Measurements from ENCODE around the gene PTH1R. TPM values are rescaled to one million over a fixed set of nuclear protein-coding genes. Genes with fewer than 3 reads are reported as not detected.

Gene PTH1R
- total RNA-seq, 1 experiment from 2014 or later, result 1.0 TPM

DNA sequence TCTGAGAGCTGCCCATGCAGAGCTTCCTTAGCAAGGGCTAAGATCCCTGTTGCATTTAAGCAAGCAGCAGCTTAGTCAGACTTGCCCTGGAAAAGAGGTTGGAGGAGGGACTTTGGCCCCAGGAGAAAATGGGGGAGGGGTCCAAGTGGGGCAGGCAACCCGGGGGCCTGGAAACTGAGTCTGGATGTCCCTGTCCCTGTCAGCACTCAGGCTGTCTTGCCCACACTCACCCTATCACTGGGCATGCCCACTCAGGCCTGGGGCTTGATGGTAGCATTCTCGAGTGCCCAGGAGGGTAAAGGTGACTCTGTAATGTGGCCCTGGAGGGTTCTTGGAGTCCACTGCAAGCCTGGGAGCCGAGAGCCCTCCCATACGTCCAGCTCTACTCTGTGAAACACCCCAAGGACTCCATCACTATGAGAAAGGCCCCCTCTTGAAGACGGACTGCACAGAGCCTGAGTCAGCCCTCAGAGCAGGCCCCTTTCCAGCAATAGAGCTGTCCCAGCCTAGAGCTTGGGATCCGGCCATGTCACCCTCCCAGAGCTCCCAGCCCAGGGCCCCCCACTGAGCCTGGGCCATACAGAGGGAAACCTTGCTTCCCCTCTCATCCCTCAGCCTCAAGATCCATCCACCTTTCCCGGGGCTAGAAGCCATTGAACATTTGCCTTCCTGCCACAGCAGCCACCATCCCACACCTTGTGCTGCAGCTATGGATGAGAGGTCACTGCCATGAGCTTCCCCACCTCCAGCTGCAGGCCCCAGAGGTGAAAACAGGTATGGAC is 27.6 kb upstream of the PTH1R start:
- Histone ChIP-seq H3K4me1 (ENCODE audit: insufficient read depth, low read length) (0 out of 2 replicates have a peak, but pooled peaks cover 2% of the 10 kb centered on the region), H3K23me2 (ENCODE audit: insufficient read length, low read depth, low read length, poor library complexity, severe bottlenecking) (peaks cover 4% of the 10 kb centered on the region), H2BK5ac (ENCODE audit: insufficient read length, low read length) (no peak overlapping the region), H4K91ac (ENCODE audit: insufficient read length, low read depth, low read length) (no peak overlapping the region), H2BK120ac (ENCODE audit: low read depth, low read length, poor library complexity, severe bottlenecking) (no peak overlapping the region), H2BK15ac (ENCODE audit: low read depth, low read length) (no peak overlapping the region), H3K14ac (ENCODE audit: insufficient read depth, low read length) (no peak overlapping the region), H4K20me1 (ENCODE audit: control insufficient read depth, insufficient read depth, insufficient read length) (no peaks in the 10 kb centered on the region), H3K27me3 (ENCODE audit: insufficient read depth, low read length) (no peaks in the 10 kb centered on the region), H2AFZ (ENCODE audit: low read length) (no peak overlapping the region), H2BK12ac (ENCODE audit: insufficient read length, low read depth, low read length) (no peak overlapping the region), H4K8ac (replicated peaks; ENCODE audit: insufficient read length, low read depth, low read length) (no peak overlapping the region), H3K79me1 (ENCODE audit: insufficient read depth, low read depth, low read length, poor library complexity, severe bottlenecking) (no peaks in the 10 kb centered on the region), H3K18ac (ENCODE audit: insufficient read length, low read depth, low read length) (no peak overlapping the region), H2BK20ac (ENCODE audit: low read depth, low read length, poor library complexity, severe bottlenecking) (no peak overlapping the region), H3K56ac (ENCODE audit: insufficient read length, low read depth, low read length) (no peak overlapping the region), H3K4me2 (ENCODE audit: insufficient read depth, insufficient read length, low read length) (no peak overlapping the region), H3K9ac (ENCODE audit: extremely low read depth, insufficient read length, low read length) (no peak overlapping the region), H3K4ac (ENCODE audit: low read depth, low read length) (no peak overlapping the region), H3K79me2 (ENCODE audit: insufficient read depth, low read length) (no peaks in the 10 kb centered on the region), H2AK5ac (ENCODE audit: insufficient read length, low read length) (no peak overlapping the region), H3K27ac (ENCODE audit: insufficient read length, low read depth, low read length) (no peak overlapping the region), H3K9me3 (ENCODE audit: control insufficient read depth, low read depth, low read length) (no peaks in the 10 kb centered on the region), H3T11ph (ENCODE audit: low read length) (no peak overlapping the region), H4K5ac (ENCODE audit: insufficient read length, low read depth, low read length) (no peak overlapping the region), H3K23ac (ENCODE audit: insufficient read length, low read depth, low read length) (no peak overlapping the region)
- Mint-ChIP-seq H3K36me3 (ENCODE audit: insufficient read depth in 1 of 3, low read depth in 3 of 3) (no peaks in the 10 kb centered on the region), H3K27ac (no peak overlapping the region), H3K27me3 (ENCODE audit: low read depth) (peaks cover 9% of the 10 kb centered on the region), H3K9me3 (no peaks in the 10 kb centered on the region), H3K4me1 (peaks cover 14 to 18% of the 10 kb centered on the region in 2 experiments), H3K4me3 (no peak overlapping the region)
- TF ChIP-seq, protein P1, sequence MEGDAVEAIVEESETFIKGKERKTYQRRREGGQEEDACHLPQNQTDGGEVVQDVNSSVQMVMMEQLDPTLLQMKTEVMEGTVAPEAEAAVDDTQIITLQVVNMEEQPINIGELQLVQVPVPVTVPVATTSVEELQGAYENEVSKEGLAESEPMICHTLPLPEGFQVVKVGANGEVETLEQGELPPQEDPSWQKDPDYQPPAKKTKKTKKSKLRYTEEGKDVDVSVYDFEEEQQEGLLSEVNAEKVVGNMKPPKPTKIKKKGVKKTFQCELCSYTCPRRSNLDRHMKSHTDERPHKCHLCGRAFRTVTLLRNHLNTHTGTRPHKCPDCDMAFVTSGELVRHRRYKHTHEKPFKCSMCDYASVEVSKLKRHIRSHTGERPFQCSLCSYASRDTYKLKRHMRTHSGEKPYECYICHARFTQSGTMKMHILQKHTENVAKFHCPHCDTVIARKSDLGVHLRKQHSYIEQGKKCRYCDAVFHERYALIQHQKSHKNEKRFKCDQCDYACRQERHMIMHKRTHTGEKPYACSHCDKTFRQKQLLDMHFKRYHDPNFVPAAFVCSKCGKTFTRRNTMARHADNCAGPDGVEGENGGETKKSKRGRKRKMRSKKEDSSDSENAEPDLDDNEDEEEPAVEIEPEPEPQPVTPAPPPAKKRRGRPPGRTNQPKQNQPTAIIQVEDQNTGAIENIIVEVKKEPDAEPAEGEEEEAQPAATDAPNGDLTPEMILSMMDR (conservative IDR thresholded peaks at IDR 0.05), result no peak
- WGBS (ENCODE audit: extremely low coverage, insufficient read length, low lambda C conversion rate), result no CpG with 5 or more reads among the region's 7 CpGs
- peak; percentile 20 for DNase-seq

All from H9 (cell line).